Stimulated activated CD4-positive, alpha-beta T cell treated with anti-CD3 and anti-CD28 coated beads, Interleukin-15, amount 100 ng/mL, for 1 hour (primary cell): ENCODE data around the gene SMG6.
A peak's percentile ranks its signal among the peaks of the same experiment; 100 is the strongest.

ENCODE experiments used
- DNase-seq, 2 donors: peaks; one replicate each; pipeline ENCODE4 v3.0.0-alpha.2; 2020; ENCODE audit warnings: low read depth in 1 of 2, low spot score in 1 of 2

SMG6 gene

DNA sequence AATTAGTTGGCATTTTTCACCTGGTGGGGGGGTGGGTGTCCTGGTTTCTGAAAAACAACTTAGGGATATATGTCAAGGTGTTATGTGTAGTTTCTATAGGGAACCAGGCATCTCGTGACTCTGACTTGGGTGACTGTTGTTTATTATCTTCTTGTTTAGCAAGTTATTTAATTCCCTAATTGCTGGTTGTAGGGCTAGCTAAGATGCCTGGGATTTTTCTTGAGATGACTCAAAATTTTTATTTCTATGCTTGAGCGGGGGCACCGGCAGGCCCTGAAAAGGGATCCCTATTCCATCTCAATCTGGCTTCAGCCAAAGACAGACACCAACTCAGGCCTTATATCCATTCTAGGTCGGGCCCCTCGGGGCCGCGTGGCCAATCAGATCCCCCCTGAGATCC is 270.4 kb downstream of the SMG6 start:
- no peak for DNase-seq

- no peak for DNase-seq
These were observed 272.8 kb downstream of the SMG6 start for GRCh38 chr17:2030779-2031163.

- DNase-seq: peak; percentile 67 to 81
These were observed 273.4 kb downstream of the SMG6 start, which contains the start of gene DPH1 for GRCh38 chr17:2029911-2030778. Gene DPH1, plus strand, starts transcription at chr17:2030153. Its CDS starts 17 bp downstream, at chr17:2030170.

- DNase-seq: no peak
These were observed 274.8 kb downstream of the SMG6 start for GRCh38 chr17:2028737-2029136.

DNA sequence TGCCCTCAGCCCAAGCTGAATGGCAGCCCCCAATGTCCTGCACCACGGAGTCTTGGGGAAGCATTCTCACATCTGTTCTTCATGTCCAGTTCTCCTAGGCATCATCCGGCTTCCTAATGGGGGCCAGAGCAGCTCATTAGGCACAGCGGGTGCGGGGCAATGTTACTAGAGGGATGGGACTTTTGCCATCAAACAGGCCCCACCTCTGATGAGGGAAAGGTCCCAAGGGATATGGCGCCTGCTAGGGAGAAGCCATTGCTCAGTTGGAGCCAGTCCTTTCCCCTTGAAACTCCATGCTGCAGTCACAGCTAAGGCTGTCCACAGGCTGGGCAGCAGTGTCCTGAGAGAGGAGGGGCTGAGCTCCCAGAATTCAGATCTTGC is 275.4 kb downstream of the SMG6 start:
- no peak for DNase-seq

DNA sequence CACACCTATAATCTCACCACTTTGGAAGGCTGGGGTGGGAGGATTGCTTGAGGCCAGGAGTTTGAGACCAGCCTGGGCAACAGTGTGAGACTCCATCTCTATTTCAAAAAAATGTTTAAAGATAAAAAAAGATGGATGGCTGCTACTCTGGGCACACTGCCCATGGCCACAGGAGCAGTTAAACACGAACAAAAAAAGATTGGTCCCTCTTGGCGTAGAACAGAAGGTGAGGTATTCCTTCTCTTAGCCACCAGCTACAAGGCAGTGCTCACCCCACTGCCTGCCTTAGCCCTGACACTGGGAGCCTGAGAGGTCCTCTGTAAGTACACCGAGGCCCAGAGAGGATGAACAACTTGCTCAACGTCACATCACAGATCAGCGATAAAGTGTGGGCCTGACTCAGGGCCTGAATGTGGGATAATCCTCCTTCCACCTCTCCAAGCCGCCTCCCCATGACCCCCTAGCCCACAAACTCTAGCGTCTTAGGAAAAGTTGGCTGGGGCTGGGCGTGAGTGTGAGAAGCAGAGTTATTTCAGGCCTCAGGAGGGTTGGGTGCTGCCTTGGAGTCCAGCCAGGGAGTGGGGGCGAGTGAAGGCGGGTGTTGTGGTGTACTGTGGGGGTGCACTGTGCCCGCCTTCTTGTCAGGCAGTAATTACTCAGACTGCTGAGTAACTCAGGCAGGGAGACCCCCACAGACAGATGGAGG is 275.9 kb downstream of the SMG6 start:
- no peak for DNase-seq

DNA sequence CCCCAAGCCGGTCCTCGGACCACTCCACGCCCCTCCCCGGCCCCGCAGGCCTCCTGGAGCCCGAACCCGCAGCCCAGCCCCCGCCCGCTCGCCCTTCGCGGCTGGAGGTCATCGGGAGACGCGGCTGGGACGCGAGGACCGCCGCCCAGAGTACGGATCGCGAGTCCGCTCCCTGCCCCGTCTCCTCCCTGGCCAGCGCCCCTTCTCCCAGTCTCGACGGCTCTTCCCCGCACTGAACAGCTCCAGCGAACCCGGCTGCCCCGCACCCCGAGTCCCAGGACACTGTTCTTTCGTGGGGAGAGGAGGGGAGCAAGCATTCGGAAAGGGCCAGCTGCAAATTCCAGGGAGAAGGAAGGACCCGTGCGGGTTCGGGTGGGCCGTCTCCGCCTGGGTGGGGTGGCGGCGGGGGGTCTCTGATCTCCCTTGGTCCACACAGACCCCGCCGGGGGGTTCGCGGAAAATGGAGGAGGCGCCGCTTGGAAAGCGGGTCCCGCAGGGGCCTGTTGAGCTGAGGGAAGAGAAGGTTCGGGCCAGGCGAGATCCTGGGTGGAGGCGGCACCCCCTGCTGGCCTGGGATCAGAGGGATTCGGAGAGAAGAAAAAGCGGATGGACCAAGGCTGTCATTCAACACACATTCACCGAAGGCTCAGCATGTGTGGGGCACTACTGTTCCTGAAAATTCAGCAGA is 277.8 kb downstream of the SMG6 start:
- no peak for DNase-seq

DNA sequence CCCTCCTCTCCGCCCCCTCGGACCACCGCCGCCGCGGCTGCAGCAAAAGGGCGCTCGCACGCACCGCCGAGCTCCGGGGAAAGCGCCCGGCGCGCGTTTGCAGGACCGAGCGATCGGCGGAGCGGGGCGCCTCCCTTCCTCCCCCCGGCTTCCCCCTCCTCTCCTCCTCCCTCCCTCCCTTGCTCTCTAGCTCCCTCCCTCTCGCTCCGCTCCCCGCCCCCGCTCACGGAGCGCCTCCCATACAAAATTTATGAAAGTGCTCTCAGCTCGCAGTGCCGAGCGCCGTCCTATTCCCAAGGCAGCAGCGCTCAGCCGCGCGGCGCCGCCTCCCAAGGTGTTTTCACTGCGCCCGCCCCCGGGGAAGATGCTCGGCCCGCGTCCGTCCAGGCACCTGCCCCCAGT is 278.4 kb downstream of the SMG6 start, which contains the start of gene RTN4RL1:
TSS of gene RTN4RL1 (minus strand) at position 115 of the 402 bp plus-strand sequence. CDS start 469 bp downstream, outside the sequence.
- peak; percentile 52 to 55 for DNase-seq

GRCh38 chr17:2024572-2025219 is 278.9 kb downstream of the SMG6 start:
- DNase-seq: no peak

GRCh38 chr17:2023692-2024571 is 279.7 kb downstream of the SMG6 start:
- DNase-seq: no peak

GRCh38 chr17:2023256-2023655 is 280.3 kb downstream of the SMG6 start:
- DNase-seq: no peak

GRCh38 chr17:2022647-2023240 is 280.8 kb downstream of the SMG6 start:
- DNase-seq: no peak

GRCh38 chr17:2020721-2021120 is 282.9 kb downstream of the SMG6 start:
- no peak for DNase-seq

DNA sequence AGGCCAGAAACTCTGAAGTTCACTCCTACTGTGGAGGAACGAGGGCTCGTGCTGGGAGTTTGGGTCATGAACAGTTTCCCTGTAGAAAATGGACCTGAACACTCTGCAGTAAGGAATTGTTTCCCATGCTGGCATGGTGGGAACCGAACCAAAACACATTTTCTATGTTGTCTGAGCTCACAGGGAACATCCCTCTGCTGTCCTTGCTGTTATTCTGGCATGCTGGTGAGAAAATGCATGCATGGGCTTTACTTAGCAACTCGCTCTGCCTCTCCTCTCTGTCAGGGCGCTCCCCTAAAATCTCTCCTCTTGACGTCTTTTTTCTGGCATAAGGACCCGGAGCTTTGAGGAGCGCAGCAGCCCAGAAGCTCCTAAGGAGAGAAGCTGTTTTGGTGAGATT is 283.9 kb downstream of the SMG6 start:
- no peak for DNase-seq

DNA sequence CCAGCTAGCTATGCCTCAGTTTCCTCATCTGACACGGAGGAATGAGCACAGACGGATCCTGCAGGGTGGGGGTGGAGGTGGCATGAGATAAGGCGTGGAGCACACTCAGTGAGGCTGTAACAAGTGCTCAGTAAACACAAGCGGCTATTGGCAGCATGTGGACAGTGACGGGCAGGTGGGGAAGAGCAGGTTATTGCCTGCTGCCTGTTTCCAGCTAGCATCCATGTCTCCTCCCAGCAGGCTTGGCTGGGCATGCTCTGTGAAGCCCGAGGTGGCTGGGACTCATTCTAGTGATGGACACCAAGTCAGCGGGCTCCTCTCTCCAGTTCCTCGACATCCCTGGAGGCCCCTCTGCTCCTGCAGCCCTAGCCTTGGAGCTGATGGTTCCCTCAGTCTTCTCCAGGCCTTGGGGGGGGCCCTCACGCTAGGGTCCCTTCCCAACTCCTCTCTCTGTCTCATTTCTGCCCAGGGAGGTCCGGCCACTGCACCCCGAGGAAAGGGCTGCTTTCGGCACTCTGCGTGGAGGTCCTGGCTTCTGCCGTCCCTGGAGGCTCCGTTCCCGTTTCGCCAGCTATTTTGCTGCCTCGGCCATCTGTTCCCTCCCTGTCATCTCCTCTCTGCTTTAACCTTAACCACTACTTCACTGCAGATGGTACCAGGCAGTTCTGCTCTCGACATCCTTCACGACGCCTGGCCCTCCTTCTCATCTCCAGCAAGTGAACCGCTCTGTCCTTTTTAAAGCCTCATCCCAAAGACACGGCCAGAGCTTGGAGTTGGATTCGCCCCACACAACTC is 284.7 kb downstream of the SMG6 start:
- no peak for DNase-seq

DNA sequence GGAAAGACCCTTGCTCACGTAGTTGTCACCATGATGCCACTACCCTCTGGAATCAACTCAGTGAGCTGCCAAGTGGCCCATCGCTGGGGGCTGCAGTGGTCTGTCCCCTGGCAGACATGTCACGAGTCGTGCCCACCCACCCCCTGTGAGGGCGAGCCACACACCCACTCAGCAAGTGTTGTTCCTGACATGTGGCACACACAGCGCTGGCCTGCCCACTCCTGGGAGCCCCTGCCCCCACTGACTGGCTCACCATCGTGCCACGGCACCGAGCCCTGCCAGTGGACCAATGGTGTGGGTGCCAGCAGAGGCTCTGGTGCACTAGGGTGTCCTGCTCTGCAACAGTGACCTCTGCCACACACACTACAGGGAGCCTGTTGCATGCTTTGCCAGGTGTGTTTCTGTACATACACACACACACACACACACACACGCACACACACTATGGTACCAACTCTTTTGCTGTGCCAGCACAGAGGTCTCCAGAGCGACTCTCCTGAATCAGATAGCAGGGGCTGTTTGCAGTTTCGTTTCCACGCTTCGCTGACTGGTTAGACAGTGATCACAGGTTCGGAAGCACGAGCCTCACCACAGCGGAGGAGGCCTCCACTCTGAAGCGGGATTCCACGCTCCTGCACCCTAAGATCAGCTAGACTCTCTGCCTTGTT is 286.2 kb downstream of the SMG6 start:
- no peak for DNase-seq

DNA sequence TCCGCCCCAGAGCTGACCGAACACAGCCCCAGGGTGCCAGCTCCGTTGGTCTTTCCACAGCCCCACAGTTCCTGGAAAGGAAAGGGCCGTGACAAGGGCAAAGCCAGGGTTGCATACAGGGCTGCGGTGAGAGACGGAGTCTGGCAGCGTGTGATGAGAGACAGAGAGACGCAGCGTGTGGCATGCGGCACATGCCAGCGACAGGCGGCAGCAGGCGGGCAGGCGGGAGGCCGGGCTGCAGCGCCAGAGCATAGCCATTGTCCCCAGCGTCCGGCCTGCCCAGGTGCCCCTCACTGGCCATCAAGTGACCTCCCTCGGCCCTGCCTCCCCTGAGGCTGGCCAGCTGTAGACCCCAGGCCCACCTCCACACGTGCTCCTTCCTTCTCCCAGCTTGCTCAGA is 287.1 kb downstream of the SMG6 start:
- DNase-seq: no peak

DNA sequence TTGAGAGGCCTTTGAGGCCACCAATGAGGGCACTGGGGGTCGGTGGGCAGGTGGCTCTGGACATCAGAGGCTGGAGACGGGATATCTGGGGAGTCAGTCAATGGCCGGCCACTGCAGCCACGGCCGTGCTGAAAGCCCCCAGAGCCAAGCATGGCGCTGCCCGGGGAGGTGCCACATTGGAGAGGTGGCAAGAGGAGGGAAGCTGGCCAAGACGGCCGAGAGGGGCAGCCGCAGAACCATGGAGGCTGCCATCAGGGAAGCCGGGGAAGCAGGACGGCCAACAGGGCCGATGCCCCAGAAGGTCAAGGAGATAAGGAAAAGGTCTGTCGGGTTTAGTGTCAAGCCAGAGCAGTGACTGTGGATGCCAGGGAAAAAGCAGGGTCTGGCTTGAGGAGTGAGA is 288.3 kb downstream of the SMG6 start:
- no peak for DNase-seq

DNA sequence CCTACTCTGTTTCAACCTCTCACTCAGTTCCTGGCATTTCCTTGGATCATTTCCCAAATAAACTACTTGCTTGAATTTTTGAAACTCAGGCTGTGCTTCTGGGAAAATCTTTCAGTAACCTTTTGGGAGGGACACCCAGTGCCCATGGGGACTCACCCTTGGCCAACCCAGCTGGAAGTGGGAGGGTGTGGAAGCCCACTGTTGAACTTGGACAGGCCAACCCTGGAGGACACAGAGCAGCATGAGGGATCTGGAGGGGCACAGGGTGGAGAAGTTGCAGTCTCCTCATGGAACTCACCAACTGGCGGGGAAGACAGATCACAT is 289.6 kb downstream of the SMG6 start:
- no peak for DNase-seq
